Right cardiac atrium (tissue), 5 donors: Measurements from ENCODE around the gene ACKR4. TPM values are rescaled to one million over a fixed set of nuclear protein-coding genes. Genes with fewer than 3 reads are reported as not detected.

Experiments
- ATAC-seq, 2 donors: fragments of 200-7000 bp; cut with Tn5 transposase; one replicate each; pipeline versions ENCODE4 v1.8.0 to v1.9.1; 2020; ENCODE audit warnings: moderate library complexity in 2 of 2, mild to moderate bottlenecking in 1 of 2
- DNase-seq, 3 donors: peaks; one replicate each; pipeline ENCODE4 v3.0.0-alpha.2; 2020
- H3K27ac ChIP-seq: one replicate; pipeline ENCODE4 v1.5.1; 2013; ENCODE audit warnings: mild to moderate bottlenecking, low read length, control low read depth, moderate library complexity
- H3K27me3 ChIP-seq: one replicate; pipeline ENCODE4 v1.6.1; 2013; ENCODE audit not compliant: control insufficient read depth, insufficient read depth
- H3K4me1 ChIP-seq: one replicate; pipeline ENCODE4 v1.6.1; 2013; ENCODE audit warnings: low read length; ENCODE audit not compliant: control insufficient read depth, insufficient read depth
- H3K4me3 ChIP-seq: one replicate; pipeline ENCODE4 v1.5.1; 2013; ENCODE audit warnings: low read length, control low read depth
- H3K9me3 ChIP-seq: one replicate; pipeline ENCODE4 v1.6.1; 2013; ENCODE audit warnings: low read length; ENCODE audit not compliant: control insufficient read depth
- WGBS: extraction: QIAGEN DNeasy Blood & Tissue Kit; methylation state at CpG from one replicate; pipeline ENCODE4 v1.1.7; 2013; 5-methylcytosine and 5-hydroxymethylcytosine counted together
- intact Hi-C, 4 donors: fragments of 100-400 bp; cut with DNase I; formaldehyde crosslinking; loops; one replicate each; pipeline versions ENCODE4 v1.11.0 to v1.14.0; 2022 to 2023
- polyA plus RNA-seq: library from polyadenylated mRNA; stranded (reverse); fragments of 200-250 nt; gene quantifications from one replicate; pipeline ENCODE4 v1.2.3, GENCODE V29; 2013
- total RNA-seq, 4 donors: library from RNA; stranded (reverse); fragmentation: NEBNext Ultra II Directional; extraction: Animal tissue kit (Norgen Biotek cat#: 25700); gene quantifications; one replicate each; pipeline ENCODE4 v1.2.1, GENCODE V29; 2021
- donor health status: healthy with polysubstance abuse.
- donor health status: DM: no; HTN: yes; CAD: no.
- donor health status: DM: no; HTN: no; CAD: no.
- donor health status: DM: no; HTN: yes; CAD: no; lungs with severe emphysema.
- donor health status: DM: yes; HTN: yes; CAD: no.

Gene ACKR4
- total and polyA plus RNA-seq, 5 donors: 5.2 to 8.5 (median 7.0) TPM

- DNase-seq: no peak
- Histone ChIP-seq H3K4me1 (no peaks in the 10 kb centered on the region), H3K27ac (no peak overlapping the region), H3K4me3 (no peak overlapping the region), H3K27me3 (no peaks in the 10 kb centered on the region), H3K9me3 (no peaks in the 10 kb centered on the region)
- ATAC-seq: no peak
- WGBS: 38% methylated on average over 1 of the region's 1 CpG
- intact Hi-C loops: no loop called here
Observed at GRCh38 chr3:132622148-132622547, 25.1 kb downstream of the ACKR4 start.

- Histone ChIP-seq H3K4me1 (no peaks in the 10 kb centered on the region), H3K27ac (no peak overlapping the region), H3K27me3 (no peaks in the 10 kb centered on the region), H3K9me3 (no peaks in the 10 kb centered on the region), H3K4me3 (no peak overlapping the region)
- ATAC-seq (no peak), DNase-seq (no peak)
- intact Hi-C loops: no loop called here
- WGBS: 85% methylated on average over 1 of the region's 1 CpG
Observed at GRCh38 chr3:132622761-132623160, 25.7 kb downstream of the ACKR4 start.

- no peaks in the 10 kb centered on the region for H3K4me1 ChIP-seq
- DNase-seq: no peak
- no peaks in the 10 kb centered on the region for H3K9me3 ChIP-seq
- intact Hi-C loops: no loop called here
- no peaks in the 10 kb centered on the region for H3K27me3 ChIP-seq
- 89% methylated on average over 1 of the region's 1 CpG for WGBS
- ATAC-seq: no peak
- H3K27ac ChIP-seq: no peak overlapping the region
- no peak overlapping the region for H3K4me3 ChIP-seq
Observed at GRCh38 chr3:132623646-132624045, 26.6 kb downstream of the ACKR4 start.

GRCh38 chr3:132624790-132625189, 27.7 kb downstream of the ACKR4 start:
- Histone ChIP-seq H3K27ac (no peak overlapping the region), H3K27me3 (no peaks in the 10 kb centered on the region), H3K9me3 (no peaks in the 10 kb centered on the region), H3K4me1 (no peaks in the 10 kb centered on the region), H3K4me3 (no peak overlapping the region)
- WGBS: 97% methylated on average over 7 of the region's 7 CpGs
- intact Hi-C loops: no loop called here
- no peak for DNase-seq
- ATAC-seq: no peak

- no peak overlapping the region for H3K27ac ChIP-seq
- 97% methylated on average over 1 of the region's 1 CpG for WGBS
- no peak overlapping the region for H3K4me3 ChIP-seq
- no peaks in the 10 kb centered on the region for H3K27me3 ChIP-seq
- no peaks in the 10 kb centered on the region for H3K4me1 ChIP-seq
- intact Hi-C loops: no loop called here
- H3K9me3 ChIP-seq: no peaks in the 10 kb centered on the region
- DNase-seq (no peak), ATAC-seq (no peak)
Observed at GRCh38 chr3:132625613-132626012, 28.5 kb downstream of the ACKR4 start.

- no peak for DNase-seq
- Histone ChIP-seq H3K27me3 (no peaks in the 10 kb centered on the region), H3K4me1 (no peaks in the 10 kb centered on the region), H3K9me3 (no peaks in the 10 kb centered on the region), H3K27ac (no peak overlapping the region), H3K4me3 (no peak overlapping the region)
- no peak for ATAC-seq
- intact Hi-C loops: no loop called here
- 95% methylated on average over 6 of the region's 6 CpGs for WGBS
Observed at GRCh38 chr3:132626955-132627354, 29.9 kb downstream of the ACKR4 start.

GRCh38 chr3:132628157-132628556, 31.1 kb downstream of the ACKR4 start:
- DNase-seq (no peak), ATAC-seq (no peak)
- H3K9me3 ChIP-seq: no peaks in the 10 kb centered on the region
- no peaks in the 10 kb centered on the region for H3K27me3 ChIP-seq
- intact Hi-C loops: no loop called here
- H3K4me1 ChIP-seq: no peaks in the 10 kb centered on the region
- WGBS: 52% methylated on average over 2 of the region's 2 CpGs
- H3K27ac ChIP-seq: no peak overlapping the region
- H3K4me3 ChIP-seq: no peak overlapping the region

GRCh38 chr3:132629928-132630327, 32.9 kb downstream of the ACKR4 start:
- no peaks in the 10 kb centered on the region for H3K9me3 ChIP-seq
- no peak overlapping the region for H3K4me3 ChIP-seq
- ATAC-seq (no peak), DNase-seq (no peak)
- 58% methylated on average over 1 of the region's 1 CpG for WGBS
- no peak overlapping the region for H3K27ac ChIP-seq
- H3K27me3 ChIP-seq: no peaks in the 10 kb centered on the region
- intact Hi-C loops: no loop called here
- H3K4me1 ChIP-seq: no peaks in the 10 kb centered on the region

GRCh38 chr3:132630612-132631011, 33.5 kb downstream of the ACKR4 start:
- Histone ChIP-seq H3K9me3 (no peaks in the 10 kb centered on the region), H3K4me1 (no peaks in the 10 kb centered on the region), H3K27ac (no peak overlapping the region), H3K27me3 (no peaks in the 10 kb centered on the region), H3K4me3 (no peak overlapping the region)
- WGBS: 96% methylated on average over 7 of the region's 7 CpGs
- DNase-seq (no peak), ATAC-seq (no peak)
- intact Hi-C loops: no loop called here

GRCh38 chr3:132635052-132635451, 38.0 kb downstream of the ACKR4 start:
- H3K27ac ChIP-seq: no peak overlapping the region
- no peaks in the 10 kb centered on the region for H3K27me3 ChIP-seq
- ATAC-seq: no peak
- no peak for DNase-seq
- intact Hi-C loops: no loop called here
- no peak overlapping the region for H3K4me3 ChIP-seq
- no peaks in the 10 kb centered on the region for H3K4me1 ChIP-seq
- H3K9me3 ChIP-seq: no peaks in the 10 kb centered on the region

GRCh38 chr3:132637590-132637989, 40.5 kb downstream of the ACKR4 start:
- intact Hi-C loops: no loop called here
- Histone ChIP-seq H3K4me3 (no peak overlapping the region), H3K27me3 (no peaks in the 10 kb centered on the region), H3K4me1 (no peaks in the 10 kb centered on the region), H3K9me3 (no peaks in the 10 kb centered on the region), H3K27ac (no peak overlapping the region)
- WGBS: 37% methylated on average over 1 of the region's 1 CpG
- DNase-seq (no peak), ATAC-seq (no peak)

- intact Hi-C loops: no loop called here
Observed at GRCh38 chr3:132638706-132639105, 41.6 kb downstream of the ACKR4 start.

More at GRCh38 chr3:132638706-132639105, 41.6 kb downstream of the ACKR4 start:
- no peak for DNase-seq
- no peak for ATAC-seq
- H3K9me3 ChIP-seq: no peaks in the 10 kb centered on the region
- H3K4me3 ChIP-seq: no peak overlapping the region
- H3K27me3 ChIP-seq: no peaks in the 10 kb centered on the region
- H3K4me1 ChIP-seq: no peaks in the 10 kb centered on the region
- H3K27ac ChIP-seq: no peak overlapping the region
